Suprapubic skin (tissue), 3 donors: ENCODE results near the gene DIRAS1.

Source experiments
- EP300 ChIP-seq: sonication (generic); formaldehyde crosslinking; IDR thresholded peaks from one replicate; pipeline ENCODE4 v1.6.1; 2017; ENCODE audit warnings: antibody characterized with exemption
- TF ChIP-seq, protein P1 (sequence below), 2 donors: fragments of 200-600 bp in 1 of 2; fragments of 450-650 bp in 1 of 2; sonication (generic) in 1 of 2; IDR thresholded peaks; one replicate each; pipeline ENCODE4 v1.5.1; 2016 to 2019; ENCODE audit warnings: antibody characterized with exemption in 2 of 2, mild to moderate bottlenecking in 1 of 2, moderate library complexity in 1 of 2

DNA sequence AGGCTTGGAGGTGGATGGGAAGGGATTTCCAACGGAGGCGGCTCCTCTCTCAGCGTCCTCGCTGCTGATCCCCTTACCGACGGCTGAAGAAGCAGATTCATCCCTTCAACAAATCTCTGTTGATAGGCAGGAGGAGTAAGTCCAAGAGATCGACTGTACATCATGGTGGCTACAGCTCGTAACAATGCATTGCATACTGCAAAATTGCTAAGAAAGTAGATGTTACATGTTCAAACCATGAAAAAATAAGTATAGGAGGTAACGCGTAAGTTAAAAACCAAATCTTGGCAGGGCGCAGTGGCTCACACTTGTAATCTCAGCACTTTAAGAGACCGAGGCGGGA, 19.1 kb upstream of the DIRAS1 start:
- TF ChIP-seq, protein P1, sequence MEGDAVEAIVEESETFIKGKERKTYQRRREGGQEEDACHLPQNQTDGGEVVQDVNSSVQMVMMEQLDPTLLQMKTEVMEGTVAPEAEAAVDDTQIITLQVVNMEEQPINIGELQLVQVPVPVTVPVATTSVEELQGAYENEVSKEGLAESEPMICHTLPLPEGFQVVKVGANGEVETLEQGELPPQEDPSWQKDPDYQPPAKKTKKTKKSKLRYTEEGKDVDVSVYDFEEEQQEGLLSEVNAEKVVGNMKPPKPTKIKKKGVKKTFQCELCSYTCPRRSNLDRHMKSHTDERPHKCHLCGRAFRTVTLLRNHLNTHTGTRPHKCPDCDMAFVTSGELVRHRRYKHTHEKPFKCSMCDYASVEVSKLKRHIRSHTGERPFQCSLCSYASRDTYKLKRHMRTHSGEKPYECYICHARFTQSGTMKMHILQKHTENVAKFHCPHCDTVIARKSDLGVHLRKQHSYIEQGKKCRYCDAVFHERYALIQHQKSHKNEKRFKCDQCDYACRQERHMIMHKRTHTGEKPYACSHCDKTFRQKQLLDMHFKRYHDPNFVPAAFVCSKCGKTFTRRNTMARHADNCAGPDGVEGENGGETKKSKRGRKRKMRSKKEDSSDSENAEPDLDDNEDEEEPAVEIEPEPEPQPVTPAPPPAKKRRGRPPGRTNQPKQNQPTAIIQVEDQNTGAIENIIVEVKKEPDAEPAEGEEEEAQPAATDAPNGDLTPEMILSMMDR (IDR thresholded peaks at IDR 0.05): no peak
- no peak for TF ChIP-seq EP300
